ENCODE measurements around the gene ARHGAP31. TPM values are rescaled to one million over a fixed set of nuclear protein-coding genes. Genes with fewer than 3 reads are reported as not detected.

ARHGAP31 gene
- total and polyA plus RNA-seq, 2 experiments from 2014 or later: 1.2 to 4.3 TPM

DNA sequence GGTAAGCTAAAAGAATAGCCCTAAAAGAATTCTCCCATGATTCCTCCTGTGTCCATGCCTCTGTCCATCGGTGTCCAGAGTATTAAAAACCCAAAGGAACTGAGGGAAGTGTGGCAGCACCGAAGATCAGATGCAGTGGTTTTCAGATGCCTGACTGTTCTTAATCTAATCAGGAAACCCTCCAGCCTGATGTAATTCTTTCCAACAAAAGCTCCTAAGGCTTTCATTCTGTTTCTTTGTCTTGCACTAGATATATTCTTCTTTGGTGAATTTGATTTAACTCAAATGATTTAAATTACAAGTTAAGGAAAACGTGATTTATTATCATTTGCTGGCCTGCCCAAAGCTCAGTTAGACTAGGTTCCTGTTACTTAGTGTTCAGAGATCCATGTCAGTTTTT, 71.2 kb downstream of the ARHGAP31 start:
- H3K9me3 Mint-ChIP-seq: no peaks in the 10 kb centered on the region
- no peak overlapping the region for H3K4me2 ChIP-seq
- no peak overlapping the region for H3K4me3 Mint-ChIP-seq
- no peaks in the 10 kb centered on the region for H4K20me1 ChIP-seq (replicated peaks; ENCODE audit: insufficient read depth)
- H3K36me3 ChIP-seq (ENCODE audit: insufficient read depth): no peaks in the 10 kb centered on the region
- ATAC-seq: no peak
- no peak for DNase-seq (ENCODE audit: low spot score)
- TF ChIP-seq NANOG (IDR thresholded peaks at IDR 0.05; ENCODE audit: borderline replicate concordance) (no peak), ZNF114 (CRISPR knock-in tag; IDR thresholded peaks at IDR 0.05) (no peak), EZH2 (IDR thresholded peaks at IDR 0.05; ENCODE audit: low read depth, unreplicated experiment) (no peak), JUNB (IDR thresholded peaks at IDR 0.05; ENCODE audit: unreplicated experiment) (no peak), STAT1 (IDR thresholded peaks at IDR 0.05; ENCODE audit: unreplicated experiment) (no peak), EZH2phosphoT487 (IDR thresholded peaks at IDR 0.05; ENCODE audit: unreplicated experiment) (no peak), POLR2AphosphoS5 (IDR thresholded peaks at IDR 0.05; ENCODE audit: low read depth) (no peak), ZNF331 (CRISPR knock-in tag; IDR thresholded peaks at IDR 0.05; ENCODE audit: low read depth) (no peak), CREB1 (CRISPR knock-in tag; IDR thresholded peaks at IDR 0.05; ENCODE audit: low read depth) (no peak)
- TF ChIP-seq, protein P1, sequence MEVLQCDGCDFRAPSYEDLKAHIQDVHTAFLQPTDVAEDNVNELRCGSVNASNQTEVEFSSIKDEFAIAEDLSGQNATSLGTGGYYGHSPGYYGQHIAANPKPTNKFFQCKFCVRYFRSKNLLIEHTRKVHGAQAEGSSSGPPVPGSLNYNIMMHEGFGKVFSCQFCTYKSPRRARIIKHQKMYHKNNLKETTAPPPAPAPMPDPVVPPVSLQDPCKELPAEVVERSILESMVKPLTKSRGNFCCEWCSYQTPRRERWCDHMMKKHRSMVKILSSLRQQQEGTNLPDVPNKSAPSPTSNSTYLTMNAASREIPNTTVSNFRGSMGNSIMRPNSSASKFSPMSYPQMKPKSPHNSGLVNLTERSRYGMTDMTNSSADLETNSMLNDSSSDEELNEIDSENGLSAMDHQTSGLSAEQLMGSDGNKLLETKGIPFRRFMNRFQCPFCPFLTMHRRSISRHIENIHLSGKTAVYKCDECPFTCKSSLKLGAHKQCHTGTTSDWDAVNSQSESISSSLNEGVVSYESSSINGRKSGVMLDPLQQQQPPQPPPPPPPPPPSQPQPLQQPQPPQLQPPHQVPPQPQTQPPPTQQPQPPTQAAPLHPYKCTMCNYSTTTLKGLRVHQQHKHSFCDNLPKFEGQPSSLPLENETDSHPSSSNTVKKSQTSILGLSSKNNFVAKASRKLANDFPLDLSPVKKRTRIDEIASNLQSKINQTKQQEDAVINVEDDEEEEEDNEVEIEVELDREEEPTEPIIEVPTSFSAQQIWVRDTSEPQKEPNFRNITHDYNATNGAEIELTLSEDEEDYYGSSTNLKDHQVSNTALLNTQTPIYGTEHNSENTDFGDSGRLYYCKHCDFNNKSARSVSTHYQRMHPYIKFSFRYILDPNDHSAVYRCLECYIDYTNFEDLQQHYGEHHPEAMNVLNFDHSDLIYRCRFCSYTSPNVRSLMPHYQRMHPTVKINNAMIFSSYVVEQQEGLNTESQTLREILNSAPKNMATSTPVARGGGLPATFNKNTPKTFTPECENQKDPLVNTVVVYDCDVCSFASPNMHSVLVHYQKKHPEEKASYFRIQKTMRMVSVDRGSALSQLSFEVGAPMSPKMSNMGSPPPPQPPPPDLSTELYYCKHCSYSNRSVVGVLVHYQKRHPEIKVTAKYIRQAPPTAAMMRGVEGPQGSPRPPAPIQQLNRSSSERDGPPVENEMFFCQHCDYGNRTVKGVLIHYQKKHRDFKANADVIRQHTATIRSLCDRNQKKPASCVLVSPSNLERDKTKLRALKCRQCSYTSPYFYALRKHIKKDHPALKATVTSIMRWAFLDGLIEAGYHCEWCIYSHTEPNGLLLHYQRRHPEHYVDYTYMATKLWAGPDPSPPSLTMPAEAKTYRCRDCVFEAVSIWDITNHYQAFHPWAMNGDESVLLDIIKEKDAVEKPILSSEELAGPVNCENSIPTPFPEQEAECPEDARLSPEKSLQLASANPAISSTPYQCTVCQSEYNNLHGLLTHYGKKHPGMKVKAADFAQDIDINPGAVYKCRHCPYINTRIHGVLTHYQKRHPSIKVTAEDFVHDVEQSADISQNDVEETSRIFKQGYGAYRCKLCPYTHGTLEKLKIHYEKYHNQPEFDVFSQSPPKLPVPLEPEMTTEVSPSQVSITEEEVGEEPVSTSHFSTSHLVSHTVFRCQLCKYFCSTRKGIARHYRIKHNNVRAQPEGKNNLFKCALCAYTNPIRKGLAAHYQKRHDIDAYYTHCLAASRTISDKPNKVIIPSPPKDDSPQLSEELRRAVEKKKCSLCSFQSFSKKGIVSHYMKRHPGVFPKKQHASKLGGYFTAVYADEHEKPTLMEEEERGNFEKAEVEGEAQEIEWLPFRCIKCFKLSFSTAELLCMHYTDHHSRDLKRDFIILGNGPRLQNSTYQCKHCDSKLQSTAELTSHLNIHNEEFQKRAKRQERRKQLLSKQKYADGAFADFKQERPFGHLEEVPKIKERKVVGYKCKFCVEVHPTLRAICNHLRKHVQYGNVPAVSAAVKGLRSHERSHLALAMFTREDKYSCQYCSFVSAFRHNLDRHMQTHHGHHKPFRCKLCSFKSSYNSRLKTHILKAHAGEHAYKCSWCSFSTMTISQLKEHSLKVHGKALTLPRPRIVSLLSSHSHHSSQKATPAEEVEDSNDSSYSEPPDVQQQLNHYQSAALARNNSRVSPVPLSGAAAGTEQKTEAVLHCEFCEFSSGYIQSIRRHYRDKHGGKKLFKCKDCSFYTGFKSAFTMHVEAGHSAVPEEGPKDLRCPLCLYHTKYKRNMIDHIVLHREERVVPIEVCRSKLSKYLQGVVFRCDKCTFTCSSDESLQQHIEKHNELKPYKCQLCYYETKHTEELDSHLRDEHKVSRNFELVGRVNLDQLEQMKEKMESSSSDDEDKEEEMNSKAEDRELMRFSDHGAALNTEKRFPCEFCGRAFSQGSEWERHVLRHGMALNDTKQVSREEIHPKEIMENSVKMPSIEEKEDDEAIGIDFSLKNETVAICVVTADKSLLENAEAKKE (CRISPR knock-in tag; IDR thresholded peaks at IDR 0.05): no peak
- TF ChIP-seq, protein P2, sequence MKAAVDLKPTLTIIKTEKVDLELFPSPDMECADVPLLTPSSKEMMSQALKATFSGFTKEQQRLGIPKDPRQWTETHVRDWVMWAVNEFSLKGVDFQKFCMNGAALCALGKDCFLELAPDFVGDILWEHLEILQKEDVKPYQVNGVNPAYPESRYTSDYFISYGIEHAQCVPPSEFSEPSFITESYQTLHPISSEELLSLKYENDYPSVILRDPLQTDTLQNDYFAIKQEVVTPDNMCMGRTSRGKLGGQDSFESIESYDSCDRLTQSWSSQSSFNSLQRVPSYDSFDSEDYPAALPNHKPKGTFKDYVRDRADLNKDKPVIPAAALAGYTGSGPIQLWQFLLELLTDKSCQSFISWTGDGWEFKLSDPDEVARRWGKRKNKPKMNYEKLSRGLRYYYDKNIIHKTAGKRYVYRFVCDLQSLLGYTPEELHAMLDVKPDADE (IDR thresholded peaks at IDR 0.05): no peak
- TF ChIP-seq, protein P3, sequence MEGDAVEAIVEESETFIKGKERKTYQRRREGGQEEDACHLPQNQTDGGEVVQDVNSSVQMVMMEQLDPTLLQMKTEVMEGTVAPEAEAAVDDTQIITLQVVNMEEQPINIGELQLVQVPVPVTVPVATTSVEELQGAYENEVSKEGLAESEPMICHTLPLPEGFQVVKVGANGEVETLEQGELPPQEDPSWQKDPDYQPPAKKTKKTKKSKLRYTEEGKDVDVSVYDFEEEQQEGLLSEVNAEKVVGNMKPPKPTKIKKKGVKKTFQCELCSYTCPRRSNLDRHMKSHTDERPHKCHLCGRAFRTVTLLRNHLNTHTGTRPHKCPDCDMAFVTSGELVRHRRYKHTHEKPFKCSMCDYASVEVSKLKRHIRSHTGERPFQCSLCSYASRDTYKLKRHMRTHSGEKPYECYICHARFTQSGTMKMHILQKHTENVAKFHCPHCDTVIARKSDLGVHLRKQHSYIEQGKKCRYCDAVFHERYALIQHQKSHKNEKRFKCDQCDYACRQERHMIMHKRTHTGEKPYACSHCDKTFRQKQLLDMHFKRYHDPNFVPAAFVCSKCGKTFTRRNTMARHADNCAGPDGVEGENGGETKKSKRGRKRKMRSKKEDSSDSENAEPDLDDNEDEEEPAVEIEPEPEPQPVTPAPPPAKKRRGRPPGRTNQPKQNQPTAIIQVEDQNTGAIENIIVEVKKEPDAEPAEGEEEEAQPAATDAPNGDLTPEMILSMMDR (conservative IDR thresholded peaks at IDR 0.05; ENCODE audit: low read depth in 2 of 2): no peak
- TF ChIP-seq, protein P4, sequence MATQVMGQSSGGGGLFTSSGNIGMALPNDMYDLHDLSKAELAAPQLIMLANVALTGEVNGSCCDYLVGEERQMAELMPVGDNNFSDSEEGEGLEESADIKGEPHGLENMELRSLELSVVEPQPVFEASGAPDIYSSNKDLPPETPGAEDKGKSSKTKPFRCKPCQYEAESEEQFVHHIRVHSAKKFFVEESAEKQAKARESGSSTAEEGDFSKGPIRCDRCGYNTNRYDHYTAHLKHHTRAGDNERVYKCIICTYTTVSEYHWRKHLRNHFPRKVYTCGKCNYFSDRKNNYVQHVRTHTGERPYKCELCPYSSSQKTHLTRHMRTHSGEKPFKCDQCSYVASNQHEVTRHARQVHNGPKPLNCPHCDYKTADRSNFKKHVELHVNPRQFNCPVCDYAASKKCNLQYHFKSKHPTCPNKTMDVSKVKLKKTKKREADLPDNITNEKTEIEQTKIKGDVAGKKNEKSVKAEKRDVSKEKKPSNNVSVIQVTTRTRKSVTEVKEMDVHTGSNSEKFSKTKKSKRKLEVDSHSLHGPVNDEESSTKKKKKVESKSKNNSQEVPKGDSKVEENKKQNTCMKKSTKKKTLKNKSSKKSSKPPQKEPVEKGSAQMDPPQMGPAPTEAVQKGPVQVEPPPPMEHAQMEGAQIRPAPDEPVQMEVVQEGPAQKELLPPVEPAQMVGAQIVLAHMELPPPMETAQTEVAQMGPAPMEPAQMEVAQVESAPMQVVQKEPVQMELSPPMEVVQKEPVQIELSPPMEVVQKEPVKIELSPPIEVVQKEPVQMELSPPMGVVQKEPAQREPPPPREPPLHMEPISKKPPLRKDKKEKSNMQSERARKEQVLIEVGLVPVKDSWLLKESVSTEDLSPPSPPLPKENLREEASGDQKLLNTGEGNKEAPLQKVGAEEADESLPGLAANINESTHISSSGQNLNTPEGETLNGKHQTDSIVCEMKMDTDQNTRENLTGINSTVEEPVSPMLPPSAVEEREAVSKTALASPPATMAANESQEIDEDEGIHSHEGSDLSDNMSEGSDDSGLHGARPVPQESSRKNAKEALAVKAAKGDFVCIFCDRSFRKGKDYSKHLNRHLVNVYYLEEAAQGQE (IDR thresholded peaks at IDR 0.05; ENCODE audit: unreplicated experiment): no peak
- H3K79me2 ChIP-seq (replicated peaks; ENCODE audit: insufficient read depth): no peaks in the 10 kb centered on the region
- H2AFZ ChIP-seq: no peak overlapping the region
- no peak overlapping the region for H3K4me3 ChIP-seq
- no peaks in the 10 kb centered on the region; the same call in 1 of the 2 replicates for H3F3A ChIP-seq (replicated peaks; ENCODE audit: low read depth)
- peaks cover 27% of the 10 kb centered on the region for H3K4me1 Mint-ChIP-seq
- H3K9me2 ChIP-seq (ENCODE audit: insufficient read depth): no peaks in the 10 kb centered on the region
- no peak overlapping the region for H3K27ac Mint-ChIP-seq
- H3K27me3 Mint-ChIP-seq (ENCODE audit: insufficient read depth, low read depth, poor library complexity): peaks cover 4% of the 10 kb centered on the region
- H3K4me1 ChIP-seq (ENCODE audit: insufficient read depth): peaks cover 20% of the 10 kb centered on the region
- H3K27ac ChIP-seq (ENCODE audit: low read depth): no peak overlapping the region
- no peaks in the 10 kb centered on the region for H3K27me3 ChIP-seq (ENCODE audit: insufficient read depth)
- H3K36me3 Mint-ChIP-seq (ENCODE audit: low read depth): no peaks in the 10 kb centered on the region

Data from GM23338 (cell line).